ENCODE data around the gene NTRK3. TPM values are rescaled to one million over a fixed set of nuclear protein-coding genes. Genes with fewer than 3 reads are reported as not detected.
"Not testable (repeated sequence)": the region's sequence is repeated elsewhere in the genome, so short reads cannot be mapped to it uniquely, and the experiment has no call there.

Gene NTRK3
- total RNA-seq, 1 donor from 2014 or later = 1.1 TPM

- H3K4me3 Mint-ChIP-seq = no peak overlapping the region
- H3K4me1 Mint-ChIP-seq = no peaks in the 10 kb centered on the region
- H3K36me3 Mint-ChIP-seq (ENCODE audit: low read depth) = no peaks in the 10 kb centered on the region
- no peak overlapping the region for H3K27ac Mint-ChIP-seq (ENCODE audit: unreplicated experiment)
- no peak for DNase-seq (ENCODE audit: low read depth, low spot score)
- peaks cover 6% of the 10 kb centered on the region for H3K27me3 Mint-ChIP-seq (ENCODE audit: low read depth)
- no peaks in the 10 kb centered on the region for H3K9me3 Mint-ChIP-seq
- no peak for TF ChIP-seq CTCF (conservative IDR thresholded peaks at IDR 0.05)
Observed at GRCh38 chr15:88072598-88073390, 183.7 kb downstream of the NTRK3 start.

GRCh38 chr15:88072133-88072532 lies 184.4 kb downstream of the NTRK3 start:
- H3K27me3 Mint-ChIP-seq (ENCODE audit: low read depth); H3K4me3 Mint-ChIP-seq; H3K9me3 Mint-ChIP-seq; DNase-seq (ENCODE audit: low read depth, low spot score); H3K27ac Mint-ChIP-seq (ENCODE audit: unreplicated experiment); H3K4me1 Mint-ChIP-seq; H3K36me3 Mint-ChIP-seq (ENCODE audit: low read depth): not testable (repeated sequence)

GRCh38 chr15:88071141-88071540 lies 185.4 kb downstream of the NTRK3 start:
- H3K4me3 Mint-ChIP-seq = no peak overlapping the region
- no peak for TF ChIP-seq CTCF (conservative IDR thresholded peaks at IDR 0.05)
- H3K4me1 Mint-ChIP-seq = no peaks in the 10 kb centered on the region
- H3K9me3 Mint-ChIP-seq = peaks cover 2% of the 10 kb centered on the region
- no peaks in the 10 kb centered on the region for H3K36me3 Mint-ChIP-seq (ENCODE audit: low read depth)
- H3K27me3 Mint-ChIP-seq (ENCODE audit: low read depth) = peaks cover 12% of the 10 kb centered on the region
- no peak for DNase-seq (ENCODE audit: low read depth, low spot score)
- H3K27ac Mint-ChIP-seq (ENCODE audit: unreplicated experiment) = no peak overlapping the region

- peaks cover 12% of the 10 kb centered on the region for H3K27me3 Mint-ChIP-seq (ENCODE audit: low read depth)
- no peak overlapping the region for H3K27ac Mint-ChIP-seq (ENCODE audit: unreplicated experiment)
- no peak for DNase-seq (ENCODE audit: low read depth, low spot score)
- peaks cover 2% of the 10 kb centered on the region for H3K9me3 Mint-ChIP-seq
- TF ChIP-seq CTCF (conservative IDR thresholded peaks at IDR 0.05) = no peak
- H3K4me1 Mint-ChIP-seq = no peaks in the 10 kb centered on the region
- no peak overlapping the region for H3K4me3 Mint-ChIP-seq
- no peaks in the 10 kb centered on the region for H3K36me3 Mint-ChIP-seq (ENCODE audit: low read depth)
Observed at GRCh38 chr15:88069561-88069960, 187.0 kb downstream of the NTRK3 start.

- Mint-ChIP-seq H3K9me3 (peaks cover 2% of the 10 kb centered on the region), H3K36me3 (ENCODE audit: low read depth) (no peaks in the 10 kb centered on the region), H3K27me3 (ENCODE audit: low read depth) (peaks cover 9% of the 10 kb centered on the region), H3K4me3 (no peak overlapping the region), H3K4me1 (no peaks in the 10 kb centered on the region), H3K27ac (ENCODE audit: unreplicated experiment) (no peak overlapping the region)
- no peak for TF ChIP-seq CTCF (conservative IDR thresholded peaks at IDR 0.05)
- DNase-seq (ENCODE audit: low read depth, low spot score) = no peak
Observed at GRCh38 chr15:88067331-88067685, 189.2 kb downstream of the NTRK3 start.

- no peak for DNase-seq (ENCODE audit: low read depth, low spot score)
- Mint-ChIP-seq H3K9me3 (peaks cover 2% of the 10 kb centered on the region), H3K27me3 (ENCODE audit: low read depth) (peaks cover 9% of the 10 kb centered on the region), H3K27ac (ENCODE audit: unreplicated experiment) (no peak overlapping the region), H3K36me3 (ENCODE audit: low read depth) (no peaks in the 10 kb centered on the region), H3K4me3 (no peak overlapping the region), H3K4me1 (no peaks in the 10 kb centered on the region)
- no peak for TF ChIP-seq CTCF (conservative IDR thresholded peaks at IDR 0.05)
Observed at GRCh38 chr15:88066636-88067330, 189.8 kb downstream of the NTRK3 start.
